Activated CD4-positive, CD25-positive, alpha-beta regulatory T cell treated with anti-CD3 and anti-CD28 coated beads, Interleukin-2, amount 50 U/mL, for 16 hours (primary cell): ENCODE results near the gene SNRPD2.
"Not testable (repeated sequence)": the region's sequence is repeated elsewhere in the genome, so short reads cannot be mapped to it uniquely, and the experiment has no call there.

Experiments used
- DNase-seq: peaks from one replicate; pipeline ENCODE4 v3.0.0-alpha.2; 2020; ENCODE audit warnings: low read depth, low spot score

The SNRPD2 gene

DNA sequence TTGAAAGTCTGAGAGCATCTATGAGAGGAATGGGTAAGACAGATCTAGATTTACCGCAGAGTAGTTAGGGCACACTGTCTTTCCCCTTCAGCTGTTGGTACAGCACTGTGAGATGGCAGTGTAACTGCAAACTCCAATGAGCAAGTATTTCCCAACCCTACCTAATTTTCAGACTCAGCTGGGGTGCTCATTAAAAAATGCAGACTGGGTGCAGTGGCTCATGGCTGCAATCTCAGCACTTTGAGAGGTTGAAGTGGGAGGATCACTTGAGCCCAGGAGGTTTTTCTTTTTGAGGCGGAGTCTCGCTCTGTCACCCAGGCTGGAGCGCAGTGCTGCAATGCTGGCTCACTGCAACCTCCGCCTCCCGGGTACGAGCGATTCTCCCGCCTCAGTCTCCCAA, 13.4 kb upstream of the SNRPD2 start:
- DNase-seq = no peak

- DNase-seq = no peak
These were observed 9.9 kb upstream of the SNRPD2 start for GRCh38 chr19:45701676-45702075.

- peak; percentile 54 for DNase-seq
These were observed 1.5 kb upstream of the SNRPD2 start for GRCh38 chr19:45693106-45693788.

- peak; percentile 96 for DNase-seq
These were observed 693 bp upstream of the SNRPD2 start, which contains the start of gene QPCTL for GRCh38 chr19:45692187-45693105. Gene QPCTL (plus strand): TSS chr19:45692666. CDS start chr19:45692704, 38 bp downstream.

- DNase-seq = no peak
These were observed 4.2 kb downstream of the SNRPD2 start for GRCh38 chr19:45687599-45687998.

DNA sequence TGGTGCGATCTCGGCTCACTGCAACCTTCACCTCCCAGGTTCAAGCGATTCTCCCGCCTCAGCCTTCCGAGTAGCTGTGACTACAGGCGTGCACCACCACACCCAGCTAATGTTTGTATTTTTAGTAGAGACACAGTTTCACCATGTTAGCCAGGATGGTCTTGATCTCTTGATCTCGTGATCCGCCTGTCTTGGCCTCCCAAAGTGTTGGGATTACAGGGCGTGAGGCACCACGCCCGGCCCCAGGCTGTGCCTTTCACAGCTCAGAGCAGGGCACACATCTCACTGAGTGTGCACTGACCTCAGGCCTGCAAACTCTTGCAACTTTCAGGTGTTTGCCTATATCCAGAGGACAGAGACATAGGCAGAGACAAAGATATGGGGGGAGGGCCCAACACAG, 6.7 kb downstream of the SNRPD2 start:
- DNase-seq = not testable (repeated sequence)

DNA sequence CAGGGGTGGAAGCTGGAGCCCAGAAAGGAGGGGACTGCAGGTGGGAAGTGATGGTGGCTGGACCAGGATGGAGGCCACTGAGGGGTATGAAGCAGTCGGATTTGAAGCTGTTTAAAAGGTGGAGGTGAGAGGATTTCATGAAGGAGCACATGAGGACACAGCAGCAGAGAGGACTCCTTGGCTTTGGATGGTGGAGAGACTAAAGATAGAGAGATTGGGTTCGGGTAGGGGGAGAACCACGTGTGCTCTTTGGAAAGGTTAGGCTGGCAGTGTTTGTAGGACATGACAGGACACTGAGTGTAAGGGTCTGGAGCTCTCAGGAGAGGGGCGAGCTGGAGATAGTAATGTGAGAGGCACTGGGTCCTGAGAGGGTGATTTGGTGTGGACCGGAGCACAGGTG, 8.8 kb downstream of the SNRPD2 start:
- DNase-seq = no peak

DNA sequence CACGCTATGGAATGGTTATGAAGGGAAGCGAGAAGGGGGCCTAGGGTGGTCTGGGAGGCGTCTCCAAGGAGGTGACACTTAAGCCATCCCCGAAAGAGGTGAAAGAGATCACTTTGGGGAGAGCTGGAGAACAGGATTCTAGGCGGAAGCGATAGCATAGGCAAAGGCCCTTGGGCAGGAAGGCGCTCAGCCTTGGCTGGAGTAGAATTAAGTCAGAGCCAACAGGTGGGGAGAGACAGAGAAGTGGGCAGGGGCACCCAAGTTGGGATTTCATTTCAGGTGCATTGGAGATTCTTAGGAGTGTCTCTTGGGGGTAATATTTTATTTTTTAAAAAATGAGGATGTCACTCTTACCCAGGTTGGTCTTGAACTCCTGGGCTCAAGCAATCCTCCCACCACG, 9.6 kb downstream of the SNRPD2 start:
- DNase-seq = no peak

GRCh38 chr19:45681391-45682015, 10.2 kb downstream of the SNRPD2 start:
- peak; percentile 72 for DNase-seq

DNA sequence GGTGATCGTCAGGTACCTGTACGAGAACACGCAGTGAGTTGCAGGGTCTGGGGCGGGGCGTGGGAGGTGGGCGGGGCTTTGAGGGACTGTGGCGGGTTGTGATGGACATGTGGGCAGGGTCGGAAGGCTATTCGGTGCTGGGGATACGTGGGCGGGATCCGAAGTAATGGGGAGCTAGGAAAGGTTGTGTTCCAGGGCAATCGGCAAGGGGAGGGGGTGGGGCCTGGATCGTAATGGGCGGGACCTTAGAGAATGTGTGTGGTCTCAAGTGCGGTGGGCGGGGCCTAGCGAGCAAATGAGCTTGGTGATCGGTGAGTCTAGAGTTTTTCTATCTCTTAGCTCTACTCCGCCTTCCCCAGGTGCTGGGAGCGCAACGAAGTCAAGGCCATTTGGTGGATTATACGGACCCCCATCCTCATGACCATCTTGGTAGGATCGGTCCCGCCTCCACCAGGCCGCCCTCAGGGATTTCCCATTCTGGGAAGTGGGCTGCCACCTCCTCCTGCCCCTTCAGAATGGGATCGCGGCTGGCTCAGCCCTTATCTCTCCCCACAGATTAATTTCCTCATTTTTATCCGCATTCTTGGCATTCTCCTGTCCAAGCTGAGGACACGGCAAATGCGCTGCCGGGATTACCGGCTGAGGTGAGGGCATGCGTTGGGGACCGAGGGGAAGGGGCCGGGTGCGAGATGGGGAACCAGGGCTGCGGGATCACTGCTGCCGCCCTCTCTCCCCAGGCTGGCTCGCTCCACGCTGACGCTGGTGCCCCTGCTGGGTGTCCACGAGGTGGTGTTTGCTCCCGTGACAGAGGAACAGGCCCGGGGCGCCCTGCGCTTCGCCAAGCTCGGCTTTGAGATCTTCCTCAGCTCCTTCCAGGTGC, 14.2 kb downstream of the SNRPD2 start:
- peak; percentile 64 for DNase-seq

DNA sequence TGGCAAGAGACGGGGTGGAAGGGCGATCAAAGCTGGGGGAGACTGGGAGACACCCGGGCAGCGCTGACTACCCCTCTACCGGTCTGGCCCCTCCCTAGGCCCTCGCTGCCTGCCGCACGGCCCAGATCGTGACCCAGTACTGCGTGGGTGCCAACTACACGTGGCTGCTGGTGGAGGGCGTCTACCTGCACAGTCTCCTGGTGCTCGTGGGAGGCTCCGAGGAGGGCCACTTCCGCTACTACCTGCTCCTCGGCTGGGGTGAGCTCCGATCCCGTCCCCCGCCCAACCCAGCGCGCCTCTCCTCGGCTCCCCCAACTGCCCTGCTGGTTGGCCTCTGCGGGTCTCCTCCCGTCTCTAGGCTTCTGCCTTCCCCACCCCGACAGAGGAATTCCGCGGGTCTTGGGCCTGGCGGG, 14.9 kb downstream of the SNRPD2 start:
- DNase-seq = no peak

DNA sequence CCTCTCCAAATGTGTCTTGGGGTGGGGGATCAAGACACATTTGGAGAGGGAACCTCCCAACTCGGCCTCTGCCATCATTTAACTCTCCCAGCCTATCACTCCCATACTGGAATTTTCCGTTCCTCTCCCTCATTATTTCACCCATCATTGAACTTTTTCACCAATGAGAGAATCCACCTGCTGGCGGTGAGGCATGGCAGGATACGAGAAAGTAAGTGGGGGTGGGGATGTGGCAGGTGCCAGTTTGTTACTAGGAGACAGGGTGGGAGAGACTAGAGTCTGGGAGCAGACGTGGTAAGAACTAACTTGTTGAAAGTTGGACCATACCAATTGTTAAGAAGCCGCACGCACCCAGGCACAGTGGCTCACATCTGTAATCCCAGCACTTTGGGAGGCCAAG, 16.8 kb downstream of the SNRPD2 start:
- no peak for DNase-seq

DNA sequence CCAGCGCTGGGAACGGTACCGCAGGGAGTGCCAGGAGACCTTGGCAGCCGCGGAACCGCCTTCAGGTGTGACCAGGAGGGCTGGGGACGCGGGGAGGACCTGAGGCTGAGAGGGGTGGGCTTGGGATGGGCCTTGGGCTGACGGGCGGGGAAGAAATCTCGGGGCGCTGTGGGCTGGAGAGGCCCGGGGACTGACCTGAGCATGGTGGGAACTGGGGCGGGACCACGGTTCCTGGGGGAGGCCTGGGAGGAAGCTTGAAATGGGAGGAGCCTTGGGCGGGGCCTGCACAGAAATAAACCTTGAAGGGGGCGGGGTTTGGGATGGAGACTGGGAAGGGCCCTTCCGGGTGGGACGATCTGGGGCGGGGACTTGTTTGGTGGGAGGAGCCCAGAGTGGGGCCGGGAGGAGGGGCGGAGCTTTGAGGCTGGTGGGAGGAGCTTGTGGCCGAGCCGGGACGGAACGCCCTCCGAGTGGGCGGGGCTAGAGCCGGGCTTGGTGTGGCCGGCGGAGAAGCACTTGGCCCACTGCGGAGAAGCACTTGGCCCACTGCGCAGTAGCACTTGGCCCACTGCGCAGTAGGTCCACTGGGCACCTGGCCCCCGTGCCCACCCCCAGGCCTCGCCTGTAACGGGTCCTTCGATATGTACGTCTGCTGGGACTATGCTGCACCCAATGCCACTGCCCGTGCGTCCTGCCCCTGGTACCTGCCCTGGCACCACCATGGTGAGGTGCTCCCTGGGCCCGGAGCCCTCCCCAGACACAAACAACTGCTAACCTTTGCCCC, 20.9 kb downstream of the SNRPD2 start:
- DNase-seq = no peak

DNA sequence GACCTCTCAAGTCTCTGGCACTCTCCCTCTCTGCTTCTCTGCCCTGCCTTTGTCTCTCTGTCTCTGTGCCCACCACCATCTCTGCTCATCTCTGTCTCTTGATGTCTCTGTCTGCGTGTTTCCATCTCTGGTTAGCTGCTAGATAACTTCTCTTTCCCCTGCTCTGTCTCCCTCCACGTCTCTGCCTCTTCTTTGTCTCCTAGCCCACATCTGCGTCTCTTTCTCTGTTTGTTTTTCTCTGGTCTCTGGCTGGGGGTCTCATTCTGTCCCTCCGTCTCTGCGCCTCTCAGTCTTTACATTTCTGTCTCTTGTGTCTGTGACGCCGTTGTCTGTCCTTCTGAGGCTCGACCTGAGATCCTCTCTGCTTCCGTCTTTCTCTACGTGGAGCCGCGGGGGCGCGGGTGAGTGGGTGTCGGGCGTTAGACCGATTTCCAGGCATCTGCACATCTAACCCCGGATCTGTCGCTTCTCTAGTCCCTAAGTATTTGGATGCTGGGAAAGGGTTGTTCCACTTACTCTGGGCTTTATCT, 23.3 kb downstream of the SNRPD2 start:
- DNase-seq = no peak

DNA sequence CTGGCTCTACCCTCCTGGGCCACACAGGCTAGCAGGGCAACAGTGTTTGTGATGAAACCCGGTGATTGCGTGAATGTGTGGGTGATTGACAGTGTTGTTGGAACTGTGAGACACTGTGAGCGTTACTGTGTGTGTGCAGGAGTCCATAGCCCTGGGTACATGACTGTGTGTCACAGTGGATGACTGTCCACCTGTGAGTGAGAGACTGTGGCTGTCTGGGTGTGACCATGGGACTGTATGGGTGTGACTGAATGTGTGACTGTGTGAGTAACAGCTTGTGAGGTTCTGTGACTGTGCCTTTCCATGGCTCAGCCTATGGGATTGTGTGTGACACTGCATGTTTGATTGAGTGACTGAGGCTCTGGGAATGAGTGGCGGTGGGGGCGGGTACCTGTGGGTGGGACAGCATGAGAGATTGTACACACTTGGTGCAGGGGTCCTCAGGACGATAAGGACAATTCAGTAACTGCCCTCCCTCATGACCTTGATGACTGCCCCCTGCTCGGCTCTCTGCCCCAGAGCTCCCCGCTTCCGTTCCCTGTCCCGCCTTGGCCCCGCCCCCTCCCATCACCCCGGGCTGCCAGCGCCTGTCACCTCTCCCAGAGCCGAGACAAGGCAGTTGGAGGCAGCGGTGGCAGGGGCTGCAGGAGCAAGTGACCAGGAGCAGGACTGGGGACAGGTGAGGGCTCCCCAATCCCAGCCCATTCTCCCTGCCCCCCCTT, 24.0 kb downstream of the SNRPD2 start, which contains the start of gene GIPR:
Gene GIPR (plus strand): TSS at position 602 of the 722 bp plus-strand sequence. CDS start 1,300 bp downstream, outside the sequence.
- no peak for DNase-seq

DNA sequence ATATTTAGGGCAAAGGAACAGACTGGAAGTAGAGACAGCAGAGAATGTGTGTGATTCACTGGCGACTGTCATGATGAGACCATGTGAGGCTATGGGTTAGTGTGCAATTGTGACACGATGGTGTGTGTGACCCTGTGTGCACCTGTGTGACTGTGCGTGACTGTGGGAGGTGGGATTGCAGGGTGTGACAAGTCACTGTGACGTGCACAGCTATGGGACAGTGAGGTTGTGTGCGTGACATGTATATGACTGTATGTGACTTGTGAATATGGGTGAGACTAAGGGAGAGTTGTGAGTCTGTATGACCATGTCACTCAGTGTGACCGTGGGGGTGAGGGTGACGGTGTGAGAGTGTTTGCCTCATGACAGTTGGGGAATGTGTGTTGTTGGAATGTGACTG, 27.2 kb downstream of the SNRPD2 start:
- no peak for DNase-seq

DNA sequence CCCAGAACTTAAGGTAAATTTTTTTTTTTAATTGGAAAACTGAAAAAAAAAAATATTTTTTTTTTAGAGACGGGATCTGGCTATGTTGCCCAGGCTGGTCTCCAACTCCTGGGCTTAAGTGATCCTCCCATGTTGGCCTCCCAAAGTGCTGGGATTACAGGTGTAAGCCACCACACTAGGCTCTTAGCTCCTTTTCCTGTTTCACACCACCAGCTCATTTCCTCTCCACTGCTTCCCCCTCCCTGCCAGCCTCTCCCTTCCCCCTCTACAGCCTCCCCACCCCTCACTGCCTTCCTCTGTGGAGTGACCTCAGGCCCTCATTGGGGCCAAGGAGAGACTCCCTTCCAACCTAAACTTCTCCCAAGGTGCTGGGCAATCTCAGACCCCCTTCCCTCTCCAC, 28.0 kb downstream of the SNRPD2 start:
- no peak for DNase-seq

DNA sequence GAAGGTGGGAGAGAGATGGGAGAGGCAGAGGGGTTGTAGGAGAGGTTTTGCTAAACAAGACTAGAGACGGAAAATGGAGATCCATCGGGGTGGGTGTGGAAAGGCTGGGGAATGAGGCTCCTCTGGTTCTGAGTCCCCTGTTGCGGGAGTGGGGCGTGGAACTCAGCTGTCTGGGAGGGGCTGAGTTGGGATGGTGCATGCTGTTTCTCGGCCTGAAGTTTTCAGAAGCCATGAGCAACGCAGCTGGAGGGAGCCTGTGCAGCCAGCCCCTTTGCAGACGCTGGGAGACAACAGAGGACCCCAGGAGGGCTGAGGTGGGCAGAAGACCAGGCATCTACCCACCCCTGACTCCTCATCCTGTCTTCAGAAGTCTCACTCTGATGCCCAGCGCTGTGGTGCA, 31.1 kb downstream of the SNRPD2 start:
- DNase-seq = no peak

DNA sequence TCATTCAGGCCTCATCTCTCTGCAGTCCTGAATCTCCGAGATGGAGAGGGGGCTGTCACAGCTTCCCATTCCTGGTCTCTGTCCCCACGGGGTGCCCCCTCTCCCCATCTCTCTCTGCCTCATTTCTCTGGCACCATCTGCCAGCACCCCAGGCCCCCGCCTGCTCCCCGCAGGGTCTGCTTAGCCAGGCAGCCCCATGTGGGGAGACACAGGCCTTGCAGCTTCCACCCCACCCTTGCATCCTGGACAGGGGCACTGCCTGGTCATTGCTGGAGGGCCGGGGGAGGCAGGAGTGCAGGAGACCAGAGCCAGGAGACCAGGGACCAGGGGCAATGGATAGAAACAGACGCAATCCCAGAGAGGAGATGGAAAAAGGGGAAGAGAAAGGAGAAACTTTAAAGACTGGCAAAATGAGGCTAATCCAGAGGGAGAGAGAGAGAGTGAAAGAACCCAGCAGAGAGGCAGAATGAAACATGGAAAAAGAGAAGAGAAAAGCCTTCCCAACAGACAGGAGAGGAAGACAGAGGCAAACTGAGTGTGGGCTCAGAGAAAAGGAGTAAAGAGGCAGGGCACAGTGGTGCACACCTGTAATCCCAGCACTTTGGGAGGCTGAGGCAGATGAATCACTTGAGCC, 32.5 kb downstream of the SNRPD2 start:
- no peak for DNase-seq
